HepG2 (cell line): Measurements from ENCODE around the gene SMPX. TPM values are rescaled to one million over a fixed set of nuclear protein-coding genes. Genes with fewer than 3 reads are reported as not detected.
A peak's percentile ranks its signal among the peaks of the same experiment; 100 is the strongest.

Experiments
- ATAC-seq: fragments of 200-7000 bp; cut with Tn5 transposase; 3 replicates; pipeline ENCODE4 v1.9.1; 2020; ENCODE audit warnings: mild to moderate bottlenecking, moderate library complexity
- BruUV-seq: library from RNA; stranded (reverse); fragments of 400-500 nt; replicated peaks from 2 replicates; lab custom pipeline; 2021; lab: Mats Ljungman, UMichigan
- CTCF ChIA-PET: fragments of 300-600 bp; formaldehyde crosslinking; extraction: SDS; loops from one replicate; lab custom pipeline; 2021; ENCODE audit warnings: low total read pairs, inconsistent platforms, low intra/inter-chr PET ratio; lab: Yijun Ruan, JAX
- POLR2A ChIA-PET: fragments of 350-600 bp; sonication (Branson Sonifier 250); formaldehyde crosslinking; loops from one replicate; lab custom pipeline; 2020; ENCODE audit warnings: antibody characterized with exemption, inconsistent platforms; lab: Yijun Ruan, JAX
- DNase-seq: peaks from one replicate; pipeline ENCODE4 v3.0.0-alpha.2; 2015; ENCODE audit warnings: low spot score
- FAIRE-seq: peaks from 3 replicates; lab custom pipeline; 2011; peaks lifted over from hg19 to GRCh38; lab: Jason Lieb, UNC
- H2AFZ ChIP-seq: one replicate; pipeline ENCODE4 v1.6.1; 2011; ENCODE audit warnings: low read length, inconsistent platforms
- H3K27ac ChIP-seq: fragments of 300-600 bp; 3 replicates; pipeline ENCODE4 v1.8.0; 2011; ENCODE audit warnings: mixed run types, mild to moderate bottlenecking, mixed read lengths, low read length, inconsistent platforms; ENCODE audit not compliant: insufficient read depth; ENCODE audit errors: extremely low read length
- H3K27me3 ChIP-seq, 2 experiments: fragments of 200-600 bp in 1 of 2; 2 replicates in 1 of 2; 3 replicates in 1 of 2; pipeline versions ENCODE4 v1.6.0 to v1.8.0; 2011; ENCODE audit warnings: low read length in 2 of 2, mild to moderate bottlenecking in 2 of 2, moderate library complexity in 2 of 2, inconsistent platforms in 1 of 2; ENCODE audit not compliant: insufficient read depth in 2 of 2, control insufficient read depth in 1 of 2
- H3K36me3 ChIP-seq, 2 experiments: fragments of 200-600 bp in 1 of 2; replicated peaks in 1 of 2; 2 replicates in 1 of 2; 3 replicates in 1 of 2; pipeline versions ENCODE4 v1.5.1 to v1.8.0; 2011; ENCODE audit warnings: low read length in 2 of 2, inconsistent platforms in 1 of 2; ENCODE audit not compliant: insufficient read depth in 2 of 2, control insufficient read depth in 1 of 2
- H3K4me1 ChIP-seq: 2 replicates; pipeline ENCODE4 v1.5.1; 2012; ENCODE audit warnings: low read length, inconsistent platforms; ENCODE audit not compliant: insufficient read depth
- H3K4me2 ChIP-seq: 2 replicates; pipeline ENCODE4 v1.6.0; 2011; ENCODE audit warnings: low read depth, low read length, inconsistent platforms
- H3K4me3 ChIP-seq, 3 experiments: fragments of 200-600 bp in 1 of 3; sonication (generic), shearing (Covaris generic) in 1 of 3; replicated peaks in 1 of 3; 2 replicates each; pipeline ENCODE4 v1.5.1; 2011 to 2016; ENCODE audit warnings: low read length in 3 of 3, inconsistent platforms in 2 of 3, low read depth in 2 of 3, mild to moderate bottlenecking in 2 of 3, control low read depth in 1 of 3, mixed read lengths in 1 of 3; ENCODE audit not compliant: insufficient read depth in 1 of 3
- H3K79me2 ChIP-seq: one replicate; pipeline ENCODE4 v1.6.1; 2011; ENCODE audit warnings: low read length, inconsistent platforms; ENCODE audit not compliant: insufficient read depth
- H3K9ac ChIP-seq: 2 replicates; pipeline ENCODE4 v1.6.0; 2011; ENCODE audit warnings: mild to moderate bottlenecking, low read depth, low read length, inconsistent platforms; ENCODE audit not compliant: insufficient read depth
- H3K9me3 ChIP-seq: 2 replicates; pipeline ENCODE4 v1.5.1; 2012; ENCODE audit warnings: mild to moderate bottlenecking, low read length
- H4K20me1 ChIP-seq: 2 replicates; pipeline ENCODE4 v1.6.0; 2011; ENCODE audit warnings: inconsistent platforms, mild to moderate bottlenecking, low read length, moderate library complexity; ENCODE audit not compliant: insufficient read depth
- CENPT ChIP-seq: sonication (generic); formaldehyde crosslinking; IDR thresholded peaks from 2 replicates; pipeline ENCODE4 v1.8.0; 2022; ENCODE audit warnings: low read depth, mild to moderate bottlenecking, moderate library complexity, missing genetic modification reagents
- GRHL1 ChIP-seq: sonication (generic); formaldehyde crosslinking; conservative IDR thresholded peaks from 2 replicates; pipeline ENCODE4 v1.8.0; 2022; ENCODE audit warnings: missing genetic modification reagents
- NFRKB ChIP-seq: fragments of 450-650 bp; IDR thresholded peaks from 2 replicates; pipeline ENCODE4 v1.6.1; 2017
- PLRG1 ChIP-seq: fragments of 450-650 bp; conservative IDR thresholded peaks from 2 replicates; pipeline ENCODE4 v1.6.1; 2016
- RFX3 ChIP-seq: IDR thresholded peaks from 2 replicates; pipeline ENCODE4 v1.6.1; 2016; ENCODE audit warnings: missing biosample characterization, missing genetic modification reagents
- RORA ChIP-seq: sonication (generic); formaldehyde crosslinking; IDR thresholded peaks from 2 replicates; pipeline ENCODE4 v1.5.0; 2020; ENCODE audit warnings: mild to moderate bottlenecking, missing genetic modification reagents, moderate library complexity
- SP4 ChIP-seq: sonication (generic); formaldehyde crosslinking; IDR thresholded peaks from 2 replicates; pipeline ENCODE4 v1.8.1; 2023; ENCODE audit warnings: mild to moderate bottlenecking, missing genetic modification reagents
- SRSF4 ChIP-seq: fragments of 200-400 bp; formaldehyde crosslinking; IDR thresholded peaks from one replicate; pipeline ENCODE4 v1.6.1; 2018; ENCODE audit warnings: mild to moderate bottlenecking, low read depth, low read length, moderate library complexity; ENCODE audit not compliant: poor library complexity, severe bottlenecking
- U2AF1 ChIP-seq: fragments of 200-400 bp; formaldehyde crosslinking; optimal IDR thresholded peaks from 2 replicates; pipeline ENCODE3; 2017; ENCODE audit warnings: mild to moderate bottlenecking, low read depth, low read length
- ZEB1 ChIP-seq: IDR thresholded peaks from 2 replicates; pipeline ENCODE4 v1.6.1; 2012; ENCODE audit warnings: mild to moderate bottlenecking, low read depth, inconsistent platforms; ENCODE audit not compliant: insufficient replicate concordance
- ZNF17 ChIP-seq: sonication (generic); formaldehyde crosslinking; IDR thresholded peaks from 2 replicates; pipeline ENCODE4 v1.5.0; 2020; ENCODE audit warnings: mild to moderate bottlenecking, missing genetic modification reagents
- ZNF296 ChIP-seq: sonication (generic); formaldehyde crosslinking; conservative IDR thresholded peaks from 2 replicates; pipeline ENCODE4 v1.5.0; 2020; ENCODE audit warnings: mild to moderate bottlenecking, missing genetic modification reagents
- ZNF33B ChIP-seq: sonication (generic); formaldehyde crosslinking; IDR thresholded peaks from 2 replicates; pipeline ENCODE4 v1.5.1; 2020; ENCODE audit warnings: mild to moderate bottlenecking, missing genetic modification reagents
- ZNF431 ChIP-seq: sonication (generic); formaldehyde crosslinking; IDR thresholded peaks from 2 replicates; pipeline ENCODE4 v1.9.0; 2022; ENCODE audit warnings: missing genetic modification reagents, low read depth, mild to moderate bottlenecking, borderline replicate concordance
- ZNF615 ChIP-seq: sonication (generic); formaldehyde crosslinking; IDR thresholded peaks from 2 replicates; pipeline ENCODE4 v1.5.0; 2020; ENCODE audit warnings: mild to moderate bottlenecking, missing genetic modification reagents, borderline replicate concordance
- ZNF703 ChIP-seq: sonication (generic); formaldehyde crosslinking; IDR thresholded peaks from 2 replicates; pipeline ENCODE4 v1.5.1; 2020; ENCODE audit warnings: missing genetic modification reagents, mild to moderate bottlenecking, moderate library complexity, borderline replicate concordance
- ZNF788 ChIP-seq: sonication (generic); formaldehyde crosslinking; IDR thresholded peaks from 2 replicates; pipeline ENCODE4 v1.5.0; 2020; ENCODE audit warnings: mild to moderate bottlenecking, missing genetic modification reagents, borderline replicate concordance
- ZSCAN25 ChIP-seq: sonication (generic); formaldehyde crosslinking; IDR thresholded peaks from 2 replicates; pipeline ENCODE4 v1.8.0; 2022; ENCODE audit warnings: mild to moderate bottlenecking, missing genetic modification reagents
- in situ Hi-C: cut with HindIII; loops from 2 replicates; pipeline ENCODE4 v1.10.0; 2017; ENCODE audit warnings: low pct_unique_long_range_greater_than_20kb; ENCODE audit not compliant: extremely low pct_ligation_motif_present
- intact Hi-C: fragments of 100-400 bp; cut with micrococcal nuclease; formaldehyde crosslinking; loops from one replicate; pipeline ENCODE4 v1.10.0; 2022; ENCODE audit not compliant: unreplicated experiment
- polyA plus RNA-seq, 8 experiments: library from polyadenylated mRNA; depleted of rRNA in 3 of 8; stranded (reverse) in 7 of 8; unstranded in 1 of 8; fragments of >200 nt; fragmentation: Illumina TruSeq in 4 of 8; extraction: Trizol in 4 of 8; gene quantifications; 2 replicates each; pipeline versions ENCODE4 v1.2.1 to v1.2.3, GENCODE V29; 2011 to 2016; ENCODE audit warnings: low read depth in 4 of 8, missing spikeins in 1 of 8, mixed read lengths in 1 of 8; ENCODE audit not compliant: insufficient read depth in 1 of 8
- total RNA-seq, 5 experiments: library from RNA; depleted of rRNA; stranded (reverse); fragments of >200 nt; fragmentation: Illumina TruSeq; extraction: Trizol; gene quantifications; 2 replicates each; pipeline ENCODE4 v1.2.3, GENCODE V29; 2016; ENCODE audit warnings: low read depth in 1 of 5
- TF ChIP-seq, protein P1 (sequence below): sonication (generic); formaldehyde crosslinking; conservative IDR thresholded peaks from 2 replicates; pipeline ENCODE4 v1.8.1; 2023; ENCODE audit warnings: missing genetic modification reagents

Gene SMPX
- total and polyA plus RNA-seq, 2 of the 13 experiments (the other 11 are each of a cell fraction or from before 2014, with no cell fraction given) = 0.95 to 1.8 TPM

DNA sequence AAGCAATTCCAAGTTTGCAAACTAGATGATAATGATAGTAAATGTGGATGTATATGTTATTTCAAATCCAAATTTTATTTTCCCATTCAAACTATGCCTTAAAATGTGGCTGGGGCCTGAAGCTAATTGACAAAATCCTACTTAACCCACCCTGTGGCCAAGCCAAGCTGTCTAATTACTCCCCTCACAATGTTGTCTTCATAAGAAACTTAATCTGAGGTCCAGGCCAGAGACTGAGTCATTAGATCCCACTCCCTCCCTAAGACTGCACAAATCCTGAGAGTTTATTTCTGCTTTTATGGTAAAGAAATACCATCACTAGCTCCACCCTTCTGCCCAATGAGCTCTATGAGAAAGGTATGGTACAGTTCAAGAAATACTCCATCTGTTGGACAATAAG lies 16.6 kb downstream of the SMPX start:
- FAIRE-seq = no peak
- CTCF ChIA-PET = no interaction called here
- Histone ChIP-seq H2AFZ (no peak overlapping the region), H3K36me3 (no peaks in the 10 kb centered on the region), H3K4me1 (peaks cover 23% of the 10 kb centered on the region)
- TF ChIP-seq ZNF296 (CRISPR knock-in tag) (no peak), U2AF1 (no peak), SRSF4 (no peak), ZNF17 (no peak), ZNF615 (CRISPR knock-in tag) (no peak), RORA (CRISPR knock-in tag) (no peak), ZNF788 (CRISPR knock-in tag) (no peak), RFX3 (no peak), ZNF33B (CRISPR knock-in tag) (no peak), ZEB1 (no peak), PLRG1 (no peak), ZNF431 (CRISPR knock-in tag) (no peak), SP4 (no peak), NFRKB (no peak), CENPT (no peak), ZNF703 (CRISPR knock-in tag) (no peak), ZSCAN25 (CRISPR knock-in tag) (no peak), GRHL1 (no peak)
- TF ChIP-seq, protein P1, sequence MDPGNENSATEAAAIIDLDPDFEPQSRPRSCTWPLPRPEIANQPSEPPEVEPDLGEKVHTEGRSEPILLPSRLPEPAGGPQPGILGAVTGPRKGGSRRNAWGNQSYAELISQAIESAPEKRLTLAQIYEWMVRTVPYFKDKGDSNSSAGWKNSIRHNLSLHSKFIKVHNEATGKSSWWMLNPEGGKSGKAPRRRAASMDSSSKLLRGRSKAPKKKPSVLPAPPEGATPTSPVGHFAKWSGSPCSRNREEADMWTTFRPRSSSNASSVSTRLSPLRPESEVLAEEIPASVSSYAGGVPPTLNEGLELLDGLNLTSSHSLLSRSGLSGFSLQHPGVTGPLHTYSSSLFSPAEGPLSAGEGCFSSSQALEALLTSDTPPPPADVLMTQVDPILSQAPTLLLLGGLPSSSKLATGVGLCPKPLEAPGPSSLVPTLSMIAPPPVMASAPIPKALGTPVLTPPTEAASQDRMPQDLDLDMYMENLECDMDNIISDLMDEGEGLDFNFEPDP (CRISPR knock-in tag) = no peak
- TF ChIP-seq, all 625 proteins: peak for 0
- POLR2A ChIA-PET = no interaction called here
- Histone ChIP-seq H3K9ac (no peak overlapping the region), H4K20me1 (no peaks in the 10 kb centered on the region), H3K4me3 (no peak overlapping the region), H3K9me3 (no peaks in the 10 kb centered on the region), H3K4me2 (0 out of 2 replicates have a peak overlapping the region, but pooled peaks have one; percentile 32), H3K27ac (no peak overlapping the region), H3K27me3 (no peaks in the 10 kb centered on the region), H3K79me2 (no peaks in the 10 kb centered on the region)
- BruUV-seq = no TSS peak
- intact Hi-C loops (no loop called here), in situ Hi-C loops (loop anchor here (25.0 kb wide), 1 partner anchor 1204 kb away; no protein-coding TSS in a partner anchor)
- ATAC-seq (no peak), DNase-seq (no peak)
